ENCODE measurements around the gene HOXD12.
A peak's percentile ranks its signal among the peaks of the same experiment; 100 is the strongest.

Gene HOXD12

GRCh38 chr2:176107731-176108181 lies 8.2 kb downstream of the HOXD12 start:
- H3K36me3 ChIP-seq (ENCODE audit: control insufficient read depth, insufficient read depth, low read length) = no peaks in the 10 kb centered on the region
- H3K27ac ChIP-seq (ENCODE audit: low read depth, low read length) = no peak overlapping the region
- no peak overlapping the region for H3K4me3 ChIP-seq (ENCODE audit: low read length)
- peaks cover 45% of the 10 kb centered on the region for H3K27me3 ChIP-seq (ENCODE audit: control insufficient read depth, insufficient read depth, low read length)
- H3K9ac ChIP-seq (ENCODE audit: low read length) = no peak overlapping the region
- no peaks in the 10 kb centered on the region for H3K4me1 ChIP-seq (ENCODE audit: control insufficient read depth, insufficient read depth, low read length)

- Histone ChIP-seq H3K9ac (ENCODE audit: low read length) (no peak overlapping the region), H3K4me1 (ENCODE audit: control insufficient read depth, insufficient read depth, low read length) (no peaks in the 10 kb centered on the region), H3K27ac (ENCODE audit: low read depth, low read length) (no peak overlapping the region), H3K36me3 (ENCODE audit: control insufficient read depth, insufficient read depth, low read length) (no peaks in the 10 kb centered on the region), H3K4me3 (ENCODE audit: low read length) (no peak overlapping the region), H3K27me3 (ENCODE audit: control insufficient read depth, insufficient read depth, low read length) (peaks cover 47% of the 10 kb centered on the region)
Measured at GRCh38 chr2:176109192-176109901, 9.8 kb downstream of the HOXD12 start.

DNA sequence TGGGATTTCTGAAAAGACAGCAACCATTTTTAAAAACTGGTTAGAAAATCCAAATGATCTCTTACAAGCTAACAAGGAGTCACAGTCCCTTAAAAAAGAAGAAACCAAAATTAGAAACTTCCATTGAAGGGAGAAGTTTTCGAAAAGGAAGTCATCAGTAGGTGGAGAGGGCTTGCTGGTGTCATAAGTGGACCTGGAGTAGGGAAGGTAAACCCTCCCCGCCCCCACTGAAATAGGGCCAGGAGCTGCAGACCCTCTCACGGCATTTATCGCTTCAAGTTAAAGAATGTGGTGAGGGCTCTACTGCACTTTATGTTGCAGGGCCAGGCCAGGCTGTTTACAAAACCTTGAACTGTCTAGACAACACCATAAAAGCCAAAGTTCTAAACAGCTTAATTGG lies 10.4 kb downstream of the HOXD12 start:
- Histone ChIP-seq H3K27ac (ENCODE audit: low read depth, low read length) (no peak overlapping the region), H3K4me1 (ENCODE audit: control insufficient read depth, insufficient read depth, low read length) (no peaks in the 10 kb centered on the region)

DNA sequence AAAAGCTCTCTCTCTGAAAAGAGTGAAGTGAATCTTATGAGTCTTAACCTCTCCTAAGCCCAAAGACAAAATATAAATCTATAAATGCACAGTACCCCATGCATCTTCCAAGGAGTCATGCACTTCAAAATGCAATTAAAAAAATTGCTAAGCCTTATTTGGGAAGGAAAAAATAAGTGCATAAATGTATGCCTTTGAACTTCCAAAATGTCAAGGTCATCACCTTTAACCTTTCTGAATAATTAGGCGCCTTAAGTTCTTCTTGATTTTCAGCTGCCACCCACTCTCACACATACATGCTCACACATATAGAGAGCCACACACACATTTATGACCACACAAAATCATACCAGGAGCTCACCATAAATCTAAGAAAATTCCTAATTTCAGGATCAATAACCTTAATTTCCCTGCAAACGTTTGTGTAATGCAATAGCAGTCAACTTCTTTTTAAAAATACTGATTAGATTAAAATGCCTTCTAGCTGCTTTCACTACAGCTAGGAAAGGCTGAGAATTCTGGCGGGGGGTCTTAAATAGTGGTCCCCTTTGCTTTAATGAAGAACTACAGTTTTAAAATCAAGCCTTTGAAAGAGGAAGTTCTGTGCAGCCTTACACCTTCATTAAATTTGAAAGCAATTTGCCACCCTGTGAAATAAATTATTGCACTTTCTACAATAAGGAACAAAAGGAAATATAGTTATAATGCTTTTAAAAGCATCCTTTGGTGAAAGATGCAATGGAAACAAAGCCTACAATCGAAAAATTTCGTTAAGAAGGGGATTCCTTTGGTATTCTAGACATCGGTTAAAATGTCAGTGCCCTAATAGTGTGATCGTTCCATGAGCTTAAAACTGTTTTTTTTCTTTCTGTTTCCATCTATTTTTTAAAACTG lies 11.1 kb downstream of the HOXD12 start:
- peaks cover 42% of the 10 kb centered on the region for H3K27me3 ChIP-seq (ENCODE audit: control insufficient read depth, insufficient read depth, low read length)
- no peak overlapping the region for H3K4me3 ChIP-seq (ENCODE audit: low read length)

More for the DNA sequence above, 10.4 kb downstream of the HOXD12 start:
- Histone ChIP-seq H3K9ac (ENCODE audit: low read length) (no peak overlapping the region), H3K36me3 (ENCODE audit: control insufficient read depth, insufficient read depth, low read length) (no peaks in the 10 kb centered on the region), H3K27me3 (ENCODE audit: control insufficient read depth, insufficient read depth, low read length) (peaks cover 49% of the 10 kb centered on the region), H3K4me3 (ENCODE audit: low read length) (no peak overlapping the region)

DNA sequence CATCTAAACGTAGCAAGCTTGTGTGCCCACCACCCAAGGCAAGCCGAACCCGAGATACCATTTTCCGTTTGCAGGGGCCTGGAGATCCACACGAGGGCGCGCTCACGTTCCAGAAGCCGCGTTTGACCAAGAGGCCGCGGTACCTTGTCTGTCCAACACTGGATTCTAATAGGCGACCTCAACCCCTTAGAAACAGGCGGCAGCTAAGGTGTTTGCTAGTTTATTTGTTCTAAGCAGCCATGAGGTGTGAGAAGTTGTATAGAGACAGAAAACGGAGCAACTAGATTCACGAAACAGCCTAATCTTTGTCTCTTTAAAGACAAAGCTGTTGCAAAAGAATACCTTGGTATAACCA lies 11.7 kb downstream of the HOXD12 start:
- Histone ChIP-seq H3K9ac (ENCODE audit: low read length) (no peak overlapping the region), H3K36me3 (ENCODE audit: control insufficient read depth, insufficient read depth, low read length) (no peaks in the 10 kb centered on the region), H3K4me3 (ENCODE audit: low read length) (no peak overlapping the region), H3K27me3 (ENCODE audit: control insufficient read depth, insufficient read depth, low read length) (peaks cover 37% of the 10 kb centered on the region), H3K4me1 (ENCODE audit: control insufficient read depth, insufficient read depth, low read length) (no peaks in the 10 kb centered on the region), H3K27ac (ENCODE audit: low read depth, low read length) (no peak overlapping the region)

More for the DNA sequence above, 11.1 kb downstream of the HOXD12 start:
- Histone ChIP-seq H3K4me1 (ENCODE audit: control insufficient read depth, insufficient read depth, low read length) (no peaks in the 10 kb centered on the region), H3K9ac (ENCODE audit: low read length) (no peak overlapping the region), H3K27ac (ENCODE audit: low read depth, low read length) (no peak overlapping the region), H3K36me3 (ENCODE audit: control insufficient read depth, insufficient read depth, low read length) (no peaks in the 10 kb centered on the region)

DNA sequence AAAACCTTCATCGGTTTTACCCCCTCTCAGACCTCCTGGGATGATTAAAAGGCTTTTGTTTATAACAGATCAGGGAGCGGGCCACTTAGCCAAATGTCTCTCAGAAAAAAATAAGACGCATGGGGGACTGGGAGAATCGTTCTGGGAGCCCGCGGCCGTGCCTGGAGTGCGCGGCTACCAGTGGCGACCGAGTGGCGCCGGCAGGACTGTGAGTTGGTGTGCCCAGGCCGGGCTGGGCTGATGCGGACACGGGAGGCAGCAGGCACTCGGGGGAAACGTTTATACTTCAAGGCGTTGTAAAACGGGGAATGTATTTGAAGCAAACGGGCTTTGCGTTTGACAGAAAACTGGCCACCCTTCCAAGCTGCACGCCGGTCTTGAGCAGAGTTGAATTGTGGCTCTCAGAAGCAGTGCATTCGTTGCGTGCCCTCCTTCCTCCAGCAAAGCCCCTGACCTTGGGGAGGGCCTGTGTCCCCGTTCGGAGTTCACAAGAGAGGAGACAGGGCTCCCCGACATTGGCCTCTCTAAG lies 12.3 kb downstream of the HOXD12 start:
- Histone ChIP-seq H3K27me3 (ENCODE audit: control insufficient read depth, insufficient read depth, low read length) (peaks cover 38% of the 10 kb centered on the region), H3K36me3 (ENCODE audit: control insufficient read depth, insufficient read depth, low read length) (no peaks in the 10 kb centered on the region), H3K27ac (ENCODE audit: low read depth, low read length) (no peak overlapping the region), H3K9ac (ENCODE audit: low read length) (no peak overlapping the region), H3K4me3 (ENCODE audit: low read length) (no peak overlapping the region), H3K4me1 (ENCODE audit: control insufficient read depth, insufficient read depth, low read length) (no peaks in the 10 kb centered on the region)

DNA sequence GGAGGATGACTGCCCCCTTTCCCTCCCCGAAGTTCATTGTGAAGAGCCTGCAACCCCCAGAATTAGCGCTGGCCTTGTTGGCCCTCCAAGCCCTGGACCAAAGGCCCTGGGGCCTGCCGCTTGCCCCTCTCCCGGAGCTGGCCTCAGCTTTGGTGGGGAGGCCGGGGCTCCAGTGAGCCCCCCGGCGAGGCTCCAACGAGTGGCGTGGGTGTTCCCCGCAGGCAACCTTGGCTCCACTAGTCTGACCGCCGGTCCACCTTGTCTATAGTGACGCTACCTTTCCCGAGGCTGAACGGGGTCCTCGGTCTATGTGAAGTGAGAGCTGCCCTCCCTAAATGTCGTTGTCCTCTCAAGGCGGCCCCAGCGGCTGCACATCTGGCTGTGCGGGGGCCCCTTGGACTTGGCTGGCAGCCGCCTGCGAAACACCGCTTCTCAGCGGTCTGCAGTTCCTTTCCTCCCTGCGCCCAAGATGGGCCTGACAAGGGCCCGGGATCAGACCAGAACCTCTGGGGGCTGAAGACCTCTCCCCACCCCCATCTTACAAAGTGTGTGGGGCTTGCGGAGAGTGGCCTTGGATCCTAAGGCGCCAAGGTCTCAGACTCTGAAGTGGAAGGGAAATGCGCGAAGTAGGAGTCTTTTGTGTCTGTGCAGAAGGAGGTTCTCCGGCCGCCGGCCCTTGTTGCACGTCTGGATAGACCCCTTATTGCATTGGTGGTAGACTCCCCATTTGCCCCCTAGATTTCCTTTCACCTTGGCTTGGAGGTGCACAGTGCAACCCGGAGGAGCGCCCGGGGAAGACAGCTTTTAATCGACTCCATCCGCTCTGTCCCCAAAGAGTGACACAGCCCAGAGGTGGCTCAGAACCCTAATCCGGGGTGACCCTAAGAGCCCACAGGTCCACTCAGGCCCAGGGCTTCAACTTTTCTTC lies 13.0 kb downstream of the HOXD12 start:
- no peaks in the 10 kb centered on the region for H3K4me1 ChIP-seq (ENCODE audit: control insufficient read depth, insufficient read depth, low read length)
- H3K27ac ChIP-seq (ENCODE audit: low read depth, low read length) = no peak overlapping the region
- no peaks in the 10 kb centered on the region for H3K36me3 ChIP-seq (ENCODE audit: control insufficient read depth, insufficient read depth, low read length)
- H3K4me3 ChIP-seq (ENCODE audit: low read length) = no peak overlapping the region
- peaks cover 40% of the 10 kb centered on the region for H3K27me3 ChIP-seq (ENCODE audit: control insufficient read depth, insufficient read depth, low read length)
- H3K9ac ChIP-seq (ENCODE audit: low read length) = no peak overlapping the region

DNA sequence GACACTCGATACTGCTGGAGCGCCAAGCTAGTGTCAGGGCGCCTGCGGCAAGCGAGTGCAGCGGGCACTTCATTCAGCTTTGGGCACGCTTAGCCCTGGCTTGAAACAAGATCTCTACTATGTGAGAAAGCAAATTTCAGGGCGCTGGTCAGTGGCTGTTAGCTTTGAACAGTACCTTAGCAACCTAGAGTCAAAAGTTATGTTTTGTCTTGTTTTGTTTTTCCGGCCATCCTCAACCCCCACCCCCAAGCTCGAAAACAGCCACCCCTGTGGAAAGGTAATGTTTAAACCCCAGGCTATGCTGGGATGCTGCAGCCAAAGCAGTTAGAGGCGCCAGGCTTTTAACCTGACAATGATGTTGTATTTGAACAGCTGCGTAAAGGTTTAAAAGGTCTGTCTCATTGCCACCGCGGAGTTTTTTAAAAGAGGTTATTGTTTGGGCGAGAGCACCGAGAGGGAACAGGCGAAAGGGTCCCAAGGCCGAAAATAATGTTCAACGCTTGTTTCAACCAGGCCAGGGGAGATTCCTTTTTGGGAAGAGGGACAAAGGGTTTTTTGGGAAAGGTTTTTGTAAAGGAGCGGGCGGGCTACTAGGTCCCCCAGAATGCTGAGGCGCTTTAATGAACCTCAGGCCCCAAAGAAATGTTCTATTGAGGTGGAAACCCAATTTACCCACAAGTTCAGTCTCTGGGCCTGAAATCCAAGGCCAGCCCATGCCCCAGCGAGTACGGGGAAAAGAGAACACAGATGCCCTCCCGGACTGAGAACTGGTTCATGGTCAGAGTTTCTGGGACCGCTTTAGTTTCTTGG lies 14.7 kb downstream of the HOXD12 start:
- no peaks in the 10 kb centered on the region for H3K36me3 ChIP-seq (ENCODE audit: control insufficient read depth, insufficient read depth, low read length)
- H3K4me1 ChIP-seq (ENCODE audit: control insufficient read depth, insufficient read depth, low read length) = no peaks in the 10 kb centered on the region
- H3K9ac ChIP-seq (ENCODE audit: low read length) = no peak overlapping the region
- H3K27ac ChIP-seq (ENCODE audit: low read depth, low read length) = no peak overlapping the region
- H3K4me3 ChIP-seq (ENCODE audit: low read length) = no peak overlapping the region
- peaks cover 42% of the 10 kb centered on the region for H3K27me3 ChIP-seq (ENCODE audit: control insufficient read depth, insufficient read depth, low read length)

- Histone ChIP-seq H3K4me3 (ENCODE audit: low read length) (no peak overlapping the region), H3K4me1 (ENCODE audit: control insufficient read depth, insufficient read depth, low read length) (no peaks in the 10 kb centered on the region), H3K27me3 (ENCODE audit: control insufficient read depth, insufficient read depth, low read length) (peaks cover 35% of the 10 kb centered on the region), H3K36me3 (ENCODE audit: control insufficient read depth, insufficient read depth, low read length) (no peaks in the 10 kb centered on the region), H3K9ac (ENCODE audit: low read length) (no peak overlapping the region), H3K27ac (ENCODE audit: low read depth, low read length) (no peak overlapping the region)
Measured at GRCh38 chr2:176114930-176115625, 15.5 kb downstream of the HOXD12 start.

GRCh38 chr2:176115883-176116813 lies 16.6 kb downstream of the HOXD12 start, which contains the start of gene HOXD10:
TSS of gene HOXD10 (plus strand) at chr2:176116778. CDS start at chr2:176116834, 56 bp downstream.
- Histone ChIP-seq H3K27me3 (ENCODE audit: control insufficient read depth, insufficient read depth, low read length) (peaks cover 36% of the 10 kb centered on the region), H3K4me3 (ENCODE audit: low read length) (peak within 1 kb of the TSS; percentile 36), H3K9ac (ENCODE audit: low read length) (no peak within 1 kb of the TSS), H3K4me1 (ENCODE audit: control insufficient read depth, insufficient read depth, low read length) (no peaks in the 10 kb centered on the region), H3K36me3 (ENCODE audit: control insufficient read depth, insufficient read depth, low read length) (no peaks in the 10 kb centered on the region), H3K27ac (ENCODE audit: low read depth, low read length) (no peak within 1 kb of the TSS)

Data from rectal smooth muscle tissue (tissue), 1 donor.